GM12873 (cell line): ENCODE results near the gene SLC30A2.

ENCODE experiments used
- TF ChIP-seq, protein P1 (sequence below): IDR thresholded peaks from 2 replicates; pipeline ENCODE4 v1.5.1; 2012; ENCODE audit warnings: low read depth, mild to moderate bottlenecking, moderate library complexity, low read length, control low read depth; ENCODE audit not compliant: insufficient read depth; ENCODE audit errors: missing control alignments

The SLC30A2 gene

DNA sequence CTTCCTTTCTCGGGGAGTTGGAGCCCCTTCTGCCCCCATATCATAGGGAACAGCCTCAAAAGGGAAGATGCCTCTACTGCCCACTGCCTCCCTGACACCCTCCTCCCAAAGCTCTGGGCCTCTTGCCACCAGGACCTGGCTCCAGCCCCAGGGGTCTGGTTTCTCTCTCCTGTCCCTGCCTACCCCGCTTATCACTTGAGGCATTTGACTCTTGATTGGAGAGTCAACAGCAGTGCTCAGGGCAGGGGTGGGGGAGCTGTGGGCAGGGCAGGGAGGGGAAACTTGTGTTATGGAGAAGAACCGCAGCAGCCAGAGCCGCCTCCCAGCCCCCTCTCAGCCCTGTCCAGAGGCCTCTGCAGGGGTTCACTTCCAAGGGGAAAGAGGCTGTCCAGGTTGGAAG lies 20.9 kb upstream of the SLC30A2 start:
- TF ChIP-seq, protein P1, sequence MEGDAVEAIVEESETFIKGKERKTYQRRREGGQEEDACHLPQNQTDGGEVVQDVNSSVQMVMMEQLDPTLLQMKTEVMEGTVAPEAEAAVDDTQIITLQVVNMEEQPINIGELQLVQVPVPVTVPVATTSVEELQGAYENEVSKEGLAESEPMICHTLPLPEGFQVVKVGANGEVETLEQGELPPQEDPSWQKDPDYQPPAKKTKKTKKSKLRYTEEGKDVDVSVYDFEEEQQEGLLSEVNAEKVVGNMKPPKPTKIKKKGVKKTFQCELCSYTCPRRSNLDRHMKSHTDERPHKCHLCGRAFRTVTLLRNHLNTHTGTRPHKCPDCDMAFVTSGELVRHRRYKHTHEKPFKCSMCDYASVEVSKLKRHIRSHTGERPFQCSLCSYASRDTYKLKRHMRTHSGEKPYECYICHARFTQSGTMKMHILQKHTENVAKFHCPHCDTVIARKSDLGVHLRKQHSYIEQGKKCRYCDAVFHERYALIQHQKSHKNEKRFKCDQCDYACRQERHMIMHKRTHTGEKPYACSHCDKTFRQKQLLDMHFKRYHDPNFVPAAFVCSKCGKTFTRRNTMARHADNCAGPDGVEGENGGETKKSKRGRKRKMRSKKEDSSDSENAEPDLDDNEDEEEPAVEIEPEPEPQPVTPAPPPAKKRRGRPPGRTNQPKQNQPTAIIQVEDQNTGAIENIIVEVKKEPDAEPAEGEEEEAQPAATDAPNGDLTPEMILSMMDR, result no peak

DNA sequence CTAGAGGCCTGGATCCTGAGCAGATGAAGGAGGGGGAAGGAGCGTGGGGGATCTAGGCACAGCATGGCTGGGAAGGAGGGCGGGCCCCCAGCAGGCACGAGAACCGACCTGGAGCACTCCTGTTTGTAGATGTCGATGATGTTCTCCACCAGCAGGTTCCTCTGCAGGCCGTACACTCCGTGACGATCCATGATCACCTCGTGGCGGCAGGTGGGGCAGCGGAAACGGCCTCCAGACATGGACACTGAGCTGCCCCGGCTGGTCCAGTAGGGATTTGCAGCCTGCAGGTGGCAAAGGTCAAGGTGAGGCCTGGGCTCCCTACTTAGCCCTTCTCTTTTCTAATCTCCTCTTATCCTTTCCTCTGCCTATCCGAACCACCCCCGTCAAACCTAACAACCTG lies 20.2 kb upstream of the SLC30A2 start:
- TF ChIP-seq, protein P1, result no peak

DNA sequence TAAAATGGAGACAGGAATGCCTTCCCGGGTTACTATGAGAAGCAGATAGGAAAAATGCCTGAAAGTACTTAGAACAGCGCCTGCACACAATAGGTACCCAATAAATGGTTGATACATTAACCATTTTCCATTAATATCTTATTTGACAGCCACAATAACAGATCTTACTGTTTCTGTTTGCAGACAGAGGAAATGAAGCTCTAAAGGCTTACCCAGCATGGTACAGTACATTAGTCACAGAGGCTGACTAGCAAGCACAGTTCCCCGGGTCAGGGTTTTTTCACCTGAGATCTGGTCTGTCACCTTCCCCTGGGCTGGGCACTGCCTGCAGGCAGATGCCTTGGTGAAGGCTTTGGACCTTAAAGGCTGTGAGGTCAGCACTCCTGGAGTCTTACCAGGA lies 18.6 kb upstream of the SLC30A2 start:
- TF ChIP-seq, protein P1, result no peak

DNA sequence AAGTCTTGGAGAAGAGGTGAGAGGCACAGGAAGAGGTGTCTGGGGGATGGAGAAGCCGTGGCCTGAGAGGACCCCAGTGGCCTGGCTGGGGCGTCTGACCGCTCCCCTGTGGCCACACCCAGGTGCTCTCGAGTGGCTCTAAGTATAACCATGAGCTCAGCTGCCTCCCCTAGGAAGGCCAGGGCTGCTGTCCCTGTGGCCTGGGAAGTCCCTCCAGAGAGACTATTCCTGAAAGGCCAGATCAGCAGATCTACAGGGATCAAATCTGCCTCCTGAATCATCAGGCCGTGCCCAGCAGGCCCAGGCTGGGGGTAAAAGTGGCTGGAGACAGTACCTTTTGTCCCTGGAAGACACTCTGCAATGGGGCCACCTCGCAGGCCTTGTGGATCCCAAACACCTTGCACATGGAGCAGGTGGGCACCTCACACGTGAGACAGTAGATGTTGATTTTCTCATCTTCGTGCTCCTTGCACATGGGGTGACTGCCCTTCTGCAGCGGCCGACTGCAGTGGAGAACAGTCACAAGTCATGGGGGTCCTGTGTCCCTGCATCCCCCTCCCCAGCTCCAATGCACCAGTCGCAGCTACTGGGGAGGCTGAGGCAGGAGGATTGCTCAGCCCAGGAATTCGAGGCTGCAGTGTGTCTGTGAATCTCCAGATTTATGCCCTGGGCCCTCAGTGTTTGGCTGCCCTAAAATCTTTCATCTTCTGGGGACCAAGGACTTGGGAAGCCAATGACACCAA lies 15.1 kb upstream of the SLC30A2 start:
- TF ChIP-seq, protein P1, result no peak

DNA sequence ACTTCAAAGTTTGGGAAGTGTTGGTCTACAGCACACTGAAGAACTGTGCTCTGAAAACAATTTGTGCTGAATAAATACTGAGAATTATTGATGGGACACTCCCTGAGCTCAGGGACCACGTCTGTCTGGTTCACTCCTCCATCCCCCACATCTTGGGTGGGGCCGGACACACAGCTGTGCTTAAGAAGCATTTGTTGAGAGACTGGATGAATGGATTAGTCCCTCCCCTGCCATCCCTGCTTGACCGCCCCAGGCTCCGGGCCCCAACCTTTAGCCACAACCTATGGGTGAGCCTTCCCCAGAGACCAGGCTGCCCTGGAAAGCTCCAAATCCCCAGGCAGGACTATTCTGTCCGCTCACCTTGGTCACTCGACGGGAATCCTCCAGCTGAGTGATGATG lies 14.0 kb upstream of the SLC30A2 start:
- TF ChIP-seq, protein P1, result no peak

DNA sequence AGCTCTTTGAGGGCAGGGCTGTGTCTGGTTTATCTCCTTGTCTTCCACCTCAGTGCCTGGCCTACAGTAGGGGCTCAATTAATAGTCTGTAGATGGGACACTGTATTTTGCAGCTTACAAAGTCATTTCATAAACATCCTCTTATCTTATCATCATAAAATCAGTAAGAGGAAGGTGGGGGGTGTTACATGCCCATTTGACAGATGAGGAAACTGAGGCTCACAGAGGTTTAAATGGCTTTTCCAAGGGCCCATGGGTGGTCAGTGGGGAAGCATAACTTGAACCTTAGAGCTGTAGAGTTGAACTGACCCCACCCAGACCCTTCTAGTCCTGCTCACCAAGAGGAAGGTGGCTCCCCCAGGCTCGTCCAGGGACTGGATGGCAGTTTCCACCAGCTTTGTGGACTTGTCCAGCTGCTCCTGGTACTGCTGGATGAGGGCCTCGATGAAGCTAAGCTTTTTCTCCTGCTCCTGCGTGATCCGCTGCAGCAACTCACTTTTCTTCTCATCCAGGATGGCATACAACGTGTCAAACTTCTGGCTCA lies 12.2 kb upstream of the SLC30A2 start:
- TF ChIP-seq, protein P1, result no peak

DNA sequence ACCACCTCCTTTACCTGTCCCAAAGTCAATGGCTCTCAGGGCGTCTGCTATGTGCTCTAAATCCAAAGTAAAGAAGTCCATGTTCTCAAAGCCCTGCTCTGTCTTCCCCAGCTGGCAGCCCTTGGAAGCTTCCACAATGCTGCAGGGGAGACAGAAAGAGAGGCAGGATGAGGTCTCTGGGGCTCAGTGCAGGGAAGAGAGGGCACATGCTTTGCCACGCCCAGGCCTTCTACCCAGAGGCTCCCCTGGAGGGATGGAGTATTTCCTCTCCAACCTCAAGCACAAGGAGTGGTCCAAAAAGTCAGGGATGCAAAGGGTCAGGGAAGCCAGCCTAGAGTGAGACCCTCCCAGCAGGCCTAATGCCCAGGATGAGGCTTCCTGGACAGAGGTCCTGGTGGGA lies 11.3 kb upstream of the SLC30A2 start:
- TF ChIP-seq, protein P1, result no peak
